MM.1S (cell line): Measurements from ENCODE around the gene ETV2.
A peak's percentile ranks its signal among the peaks of the same experiment; 100 is the strongest.
"Not testable (repeated sequence)": the region's sequence is repeated elsewhere in the genome, so short reads cannot be mapped to it uniquely, and the experiment has no call there.

Experiments
- DNase-seq: peaks from one replicate; pipeline ENCODE4 v3.0.0-alpha.2; 2015
- H2AFZ ChIP-seq: fragments of 300-600 bp; sonication (generic); 2 replicates; pipeline ENCODE4 v1.6.0; 2016; ENCODE audit warnings: antibody characterized with exemption, low read length
- H3F3A ChIP-seq: fragments of 300-600 bp; sonication (generic); 2 replicates; pipeline ENCODE4 v1.6.1; 2016; ENCODE audit warnings: mild to moderate bottlenecking, antibody characterized with exemption, low read length, moderate library complexity, mixed read lengths; ENCODE audit not compliant: insufficient read depth
- H3K27ac ChIP-seq: fragments of 300-600 bp; sonication (generic); 2 replicates; pipeline ENCODE4 v1.5.1; 2016; ENCODE audit warnings: mild to moderate bottlenecking, low read length
- H3K27me3 ChIP-seq: fragments of 300-600 bp; sonication (generic); replicated peaks from 2 replicates; pipeline ENCODE4 v1.6.0; 2016; ENCODE audit warnings: low read length; ENCODE audit not compliant: insufficient read depth
- H3K36me3 ChIP-seq: fragments of 300-600 bp; sonication (generic); replicated peaks from 2 replicates; pipeline ENCODE4 v1.6.1; 2016; ENCODE audit warnings: mild to moderate bottlenecking, low read length, mixed read lengths; ENCODE audit not compliant: insufficient read depth
- H3K4me1 ChIP-seq: fragments of 300-600 bp; sonication (generic); 2 replicates; pipeline ENCODE4 v1.6.1; 2016; ENCODE audit warnings: low read length, mixed read lengths
- H3K4me2 ChIP-seq: fragments of 300-600 bp; sonication (generic); 2 replicates; pipeline ENCODE4 v1.6.0; 2016; ENCODE audit warnings: low read depth, low read length
- H3K4me3 ChIP-seq: fragments of 300-600 bp; sonication (generic); 2 replicates; pipeline ENCODE4 v1.5.1; 2016; ENCODE audit warnings: low read length, mixed read lengths
- H3K79me2 ChIP-seq: fragments of 300-600 bp; sonication (generic); 2 replicates; pipeline ENCODE4 v1.6.1; 2016; ENCODE audit warnings: mixed run types, low read length, mixed read lengths
- H3K9ac ChIP-seq: fragments of 300-600 bp; sonication (generic); 2 replicates; pipeline ENCODE4 v1.6.1; 2016; ENCODE audit warnings: low read length, mixed read lengths
- H3K9me2 ChIP-seq: fragments of 300-600 bp; sonication (generic); replicated peaks from 2 replicates; pipeline ENCODE4 v1.6.1; 2016; ENCODE audit warnings: mild to moderate bottlenecking, low read length, mixed read lengths; ENCODE audit not compliant: insufficient read depth
- H3K9me3 ChIP-seq: fragments of 300-600 bp; sonication (generic); replicated peaks from 2 replicates; pipeline ENCODE4 v1.6.1; 2016; ENCODE audit warnings: mild to moderate bottlenecking, low read length, mixed read lengths; ENCODE audit not compliant: insufficient read depth
- H4K20me1 ChIP-seq: fragments of 300-600 bp; sonication (generic); 2 replicates; pipeline ENCODE4 v1.6.1; 2016; ENCODE audit warnings: mild to moderate bottlenecking, low read length, moderate library complexity, mixed read lengths; ENCODE audit not compliant: insufficient read depth
- EZH2 ChIP-seq: fragments of 300-600 bp; sonication (generic); optimal IDR thresholded peaks from 2 replicates; pipeline ENCODE3; 2017; ENCODE audit warnings: low read depth, mild to moderate bottlenecking, antibody characterized with exemption, low read length, mixed read lengths
- EZH2phosphoT487 ChIP-seq: fragments of 300-600 bp; sonication (generic); IDR thresholded peaks from 2 replicates; pipeline ENCODE4 v1.6.1; 2018; ENCODE audit warnings: antibody characterized with exemption, low read length
- TF ChIP-seq, protein P1 (sequence below): fragments of 300-600 bp; sonication (generic); IDR thresholded peaks from 2 replicates; pipeline ENCODE4 v1.5.1; 2016; ENCODE audit warnings: antibody characterized with exemption, low read length, mixed read lengths

The ETV2 gene

DNA sequence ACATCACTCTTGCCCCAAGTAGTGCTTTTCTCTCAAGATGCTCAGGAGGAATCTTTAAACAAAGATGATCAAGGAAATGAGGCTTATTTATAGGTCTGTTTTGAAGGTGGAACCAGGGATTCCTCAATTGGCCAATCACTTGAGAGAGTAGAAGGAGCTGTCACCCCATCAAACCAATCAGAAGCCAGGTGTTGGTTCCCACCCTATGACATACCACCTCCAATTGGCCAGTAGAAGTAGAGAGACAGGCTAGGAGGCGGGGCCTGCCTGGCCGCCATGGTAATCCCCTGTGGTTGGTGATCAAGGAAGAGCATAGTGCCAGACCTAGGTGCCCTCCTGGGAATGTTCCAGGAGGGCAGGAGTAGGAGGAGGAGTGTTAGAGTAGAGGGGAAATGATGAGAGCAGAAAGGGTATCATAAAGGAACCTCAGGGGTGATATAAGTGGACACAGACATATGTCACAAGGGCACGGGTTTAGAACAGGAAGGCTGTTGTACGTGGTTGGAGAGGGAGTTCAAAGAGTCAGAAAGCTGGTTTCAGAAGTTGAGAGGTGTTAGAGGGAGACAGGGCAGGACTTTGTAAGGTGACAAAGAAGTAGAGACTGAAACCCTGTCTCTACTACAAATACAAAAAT is 45.1 kb upstream of the ETV2 start:
- Histone ChIP-seq H3K4me2 (peak overlapping the region; percentile 44; the same call in 1 of the 2 replicates), H3F3A (peaks cover 4% of the 10 kb centered on the region; the same call in 1 of the 2 replicates), H3K9me2 (no peaks in the 10 kb centered on the region), H3K36me3 (no peaks in the 10 kb centered on the region), H3K79me2 (no peaks in the 10 kb centered on the region), H3K27ac (peak overlapping the region; percentile 70), H4K20me1 (no peaks in the 10 kb centered on the region), H3K4me3 (peak overlapping the region; percentile 33; the same call in 1 of the 2 replicates), H3K27me3 (peaks cover 20% of the 10 kb centered on the region), H3K9ac (no peak overlapping the region), H3K9me3 (no peaks in the 10 kb centered on the region), H3K4me1 (no peaks in the 10 kb centered on the region), H2AFZ (peak overlapping the region; percentile 56)
- peak; percentile 89 for DNase-seq
- TF ChIP-seq EZH2 (no peak), EZH2phosphoT487 (no peak)

DNA sequence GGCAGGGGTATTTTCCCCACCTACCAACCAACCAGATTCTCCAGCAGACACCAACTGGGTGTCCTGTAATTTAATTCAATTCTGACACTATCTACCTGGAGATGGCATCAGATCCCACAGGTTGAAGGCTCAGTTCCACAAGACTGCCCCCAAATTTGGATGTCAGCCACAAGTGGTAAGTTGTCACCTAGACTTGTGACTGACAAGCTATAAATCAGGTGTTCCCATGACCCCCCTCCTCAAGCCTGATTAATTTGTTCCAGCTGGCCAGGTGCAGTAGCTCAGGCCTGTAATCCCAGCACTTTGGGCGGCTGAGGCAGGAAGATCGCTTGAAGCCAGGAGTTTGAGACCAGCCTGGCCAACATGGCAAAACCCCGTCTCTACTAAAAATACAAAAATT is 39.6 kb upstream of the ETV2 start:
- no peak overlapping the region for H2AFZ ChIP-seq
- no peaks in the 10 kb centered on the region for H3K79me2 ChIP-seq
- H3K4me1 ChIP-seq = no peaks in the 10 kb centered on the region
- TF ChIP-seq, protein P1, sequence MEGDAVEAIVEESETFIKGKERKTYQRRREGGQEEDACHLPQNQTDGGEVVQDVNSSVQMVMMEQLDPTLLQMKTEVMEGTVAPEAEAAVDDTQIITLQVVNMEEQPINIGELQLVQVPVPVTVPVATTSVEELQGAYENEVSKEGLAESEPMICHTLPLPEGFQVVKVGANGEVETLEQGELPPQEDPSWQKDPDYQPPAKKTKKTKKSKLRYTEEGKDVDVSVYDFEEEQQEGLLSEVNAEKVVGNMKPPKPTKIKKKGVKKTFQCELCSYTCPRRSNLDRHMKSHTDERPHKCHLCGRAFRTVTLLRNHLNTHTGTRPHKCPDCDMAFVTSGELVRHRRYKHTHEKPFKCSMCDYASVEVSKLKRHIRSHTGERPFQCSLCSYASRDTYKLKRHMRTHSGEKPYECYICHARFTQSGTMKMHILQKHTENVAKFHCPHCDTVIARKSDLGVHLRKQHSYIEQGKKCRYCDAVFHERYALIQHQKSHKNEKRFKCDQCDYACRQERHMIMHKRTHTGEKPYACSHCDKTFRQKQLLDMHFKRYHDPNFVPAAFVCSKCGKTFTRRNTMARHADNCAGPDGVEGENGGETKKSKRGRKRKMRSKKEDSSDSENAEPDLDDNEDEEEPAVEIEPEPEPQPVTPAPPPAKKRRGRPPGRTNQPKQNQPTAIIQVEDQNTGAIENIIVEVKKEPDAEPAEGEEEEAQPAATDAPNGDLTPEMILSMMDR = no peak
- TF ChIP-seq EZH2phosphoT487 (no peak), EZH2 (no peak)
- 0 out of 2 replicates have a peak, but pooled peaks cover under 1% of the 10 kb centered on the region for H3F3A ChIP-seq
- peaks cover 21% of the 10 kb centered on the region for H3K27me3 ChIP-seq
- H3K9me3 ChIP-seq = no peaks in the 10 kb centered on the region
- no peak for DNase-seq
- H3K9ac ChIP-seq = no peak overlapping the region
- no peaks in the 10 kb centered on the region for H4K20me1 ChIP-seq
- no peak overlapping the region for H3K27ac ChIP-seq
- no peaks in the 10 kb centered on the region for H3K36me3 ChIP-seq
- H3K9me2 ChIP-seq = no peaks in the 10 kb centered on the region
- H3K4me3 ChIP-seq = no peak overlapping the region
- H3K4me2 ChIP-seq = no peak overlapping the region

DNA sequence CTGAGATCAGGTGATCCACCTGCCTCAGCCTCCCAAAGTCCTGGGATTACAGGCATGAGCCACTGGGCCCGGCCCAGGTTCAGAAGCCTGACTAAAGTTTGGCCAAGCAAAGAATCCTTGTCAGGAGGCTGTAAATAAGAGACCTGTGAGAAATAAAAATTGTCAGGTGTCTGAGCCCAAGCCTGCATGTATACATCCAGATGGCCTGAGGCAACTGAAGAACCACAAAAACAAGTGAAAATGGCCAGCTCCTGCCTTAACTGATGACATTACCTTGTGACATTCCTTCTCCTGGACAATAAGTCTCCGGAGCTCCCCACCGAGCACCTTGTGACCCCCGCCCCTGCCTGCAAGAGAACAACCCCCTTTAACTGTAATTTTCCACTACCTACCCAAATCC is 37.1 kb upstream of the ETV2 start:
- not testable (repeated sequence) for H2AFZ ChIP-seq, H3F3A ChIP-seq, H3K9me3 ChIP-seq, H3K4me3 ChIP-seq, H3K27ac ChIP-seq, H3K79me2 ChIP-seq, H3K4me2 ChIP-seq, H3K9ac ChIP-seq, H3K36me3 ChIP-seq, H4K20me1 ChIP-seq, H3K9me2 ChIP-seq, DNase-seq, H3K4me1 ChIP-seq
- peaks cover 12% of the 10 kb centered on the region; the same call in 1 of the 2 replicates for H3K27me3 ChIP-seq

DNA sequence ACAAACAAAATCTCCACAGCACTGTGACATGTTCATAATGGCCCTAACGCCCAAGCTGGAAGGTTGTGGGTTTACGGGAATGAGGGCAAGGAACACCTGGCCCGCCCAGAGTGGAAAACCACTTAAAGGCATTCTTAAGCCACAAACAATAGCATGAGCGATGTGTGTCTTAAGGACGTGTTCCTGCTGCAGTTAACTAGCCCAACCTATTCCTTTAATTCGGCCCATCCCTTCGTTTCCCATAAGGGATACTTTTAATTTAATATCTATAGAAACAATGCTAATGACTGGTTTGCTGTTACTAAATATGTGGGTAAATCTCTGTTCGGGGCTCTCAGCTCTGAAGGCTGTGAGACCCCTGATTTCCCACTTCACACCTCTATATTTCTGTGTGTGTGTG is 34.4 kb upstream of the ETV2 start:
- H3K4me2 ChIP-seq, H3K79me2 ChIP-seq, H3K9me3 ChIP-seq, H3K36me3 ChIP-seq, H3K27ac ChIP-seq, H2AFZ ChIP-seq, H3K27me3 ChIP-seq, H3K9ac ChIP-seq, H3K9me2 ChIP-seq, H4K20me1 ChIP-seq, H3K4me3 ChIP-seq, DNase-seq, H3F3A ChIP-seq: not testable (repeated sequence)
- H3K4me1 ChIP-seq = peaks cover 15% of the 10 kb centered on the region

DNA sequence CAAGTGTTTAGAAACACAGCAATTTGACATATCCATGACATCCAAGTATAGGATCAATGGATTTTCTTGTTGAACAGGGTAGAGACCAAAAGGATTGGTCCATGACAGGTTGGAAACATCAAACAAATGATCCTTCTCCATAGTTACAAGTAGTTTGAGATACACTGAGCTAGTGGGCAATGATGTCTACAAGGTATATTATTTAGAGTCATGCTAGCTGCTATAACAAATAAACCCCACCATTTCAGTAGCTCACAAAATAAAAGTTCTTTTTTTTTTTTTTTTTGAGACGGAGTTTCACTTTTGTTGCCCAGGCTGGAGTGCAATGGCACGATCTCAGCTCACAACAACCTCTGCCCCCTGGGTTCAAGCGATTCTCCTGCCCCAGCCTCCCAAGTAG is 33.9 kb upstream of the ETV2 start:
- Histone ChIP-seq H3K27me3 (0 out of 2 replicates have a peak, but pooled peaks cover 1% of the 10 kb centered on the region), H3K27ac (no peak overlapping the region), H3K79me2 (no peaks in the 10 kb centered on the region), H2AFZ (no peak overlapping the region), H4K20me1 (no peaks in the 10 kb centered on the region), H3K9me3 (no peaks in the 10 kb centered on the region), H3K4me1 (peaks cover 16% of the 10 kb centered on the region), H3K9ac (no peak overlapping the region), H3F3A (no peaks in the 10 kb centered on the region), H3K4me3 (no peak overlapping the region), H3K9me2 (no peaks in the 10 kb centered on the region), H3K36me3 (no peaks in the 10 kb centered on the region), H3K4me2 (no peak overlapping the region)
- DNase-seq = no peak
- TF ChIP-seq, protein P1 = no peak
- no peak for TF ChIP-seq EZH2phosphoT487
- TF ChIP-seq EZH2 = no peak
